Measurements from ENCODE around the gene RGS3. TPM values are rescaled to one million over a fixed set of nuclear protein-coding genes. Genes with fewer than 3 reads are reported as not detected.

The RGS3 gene
- total and polyA plus RNA-seq, 2 of the 13 experiments (the other 11 are each of a cell fraction or from before 2014, with no cell fraction given): 17.1 to 28.8 TPM

GRCh38 chr9:113463418-113464285, at the start of gene RGS3 (continued):
- TF ChIP-seq ZNF512 (CRISPR knock-in tag; IDR thresholded peaks at IDR 0.05) (no peak), SMYD3 (CRISPR knock-in tag; IDR thresholded peaks at IDR 0.05) (no peak), HDAC1 (CRISPR knock-in tag; IDR thresholded peaks at IDR 0.05) (peak; percentile 76), ZBTB49 (CRISPR knock-in tag; IDR thresholded peaks at IDR 0.05; ENCODE audit: borderline replicate concordance) (no peak), HINFP (CRISPR knock-in tag; IDR thresholded peaks at IDR 0.05; ENCODE audit: low read depth) (peak; percentile 48; the same call in 1 of the 2 replicates), ZNF564 (CRISPR knock-in tag; IDR thresholded peaks at IDR 0.05) (no peak), ZNF781 (CRISPR knock-in tag; IDR thresholded peaks at IDR 0.05; ENCODE audit: borderline replicate concordance, not compliant biosample characterization) (no peak), ZNF230 (CRISPR knock-in tag; IDR thresholded peaks at IDR 0.05) (0 out of 2 replicates have a peak, but pooled peaks have one; percentile 57), ZBTB43 (CRISPR knock-in tag; conservative IDR thresholded peaks at IDR 0.05) (0 out of 2 replicates have a peak, but pooled peaks have one; percentile 62), CHCHD3 (CRISPR knock-in tag; IDR thresholded peaks at IDR 0.05) (no peak; the same call in 1 of the 2 replicates), ATF5 (CRISPR knock-in tag; IDR thresholded peaks at IDR 0.05; ENCODE audit: low read depth) (no peak), PHB2 (IDR thresholded peaks at IDR 0.05; ENCODE audit: partially characterized antibody) (no peak), ARNT2 (CRISPR knock-in tag; IDR thresholded peaks at IDR 0.05; ENCODE audit: low read depth) (peak; percentile 83), ZNF557 (CRISPR knock-in tag; IDR thresholded peaks at IDR 0.05) (0 out of 2 replicates have a peak, but pooled peaks have one; percentile 37), UBTF (CRISPR knock-in tag; IDR thresholded peaks at IDR 0.05) (peak; percentile 81), PHF8 (CRISPR knock-in tag; IDR thresholded peaks at IDR 0.05) (peak; percentile 70), SRSF9 (IDR thresholded peaks at IDR 0.05; ENCODE audit: borderline replicate concordance, insufficient read depth, low read depth, low read length, poor library complexity, severe bottlenecking) (no peak), KDM1A (CRISPR knock-in tag; IDR thresholded peaks at IDR 0.05) (no peak)
